ENCODE results near the gene ELK4. TPM values are rescaled to one million over a fixed set of nuclear protein-coding genes. Genes with fewer than 3 reads are reported as not detected.

Gene ELK4
- total and polyA plus RNA-seq, 2 of the 13 experiments (the other 11 are each of a cell fraction or from before 2014, with no cell fraction given) = 8.3 to 13.1 TPM

DNA sequence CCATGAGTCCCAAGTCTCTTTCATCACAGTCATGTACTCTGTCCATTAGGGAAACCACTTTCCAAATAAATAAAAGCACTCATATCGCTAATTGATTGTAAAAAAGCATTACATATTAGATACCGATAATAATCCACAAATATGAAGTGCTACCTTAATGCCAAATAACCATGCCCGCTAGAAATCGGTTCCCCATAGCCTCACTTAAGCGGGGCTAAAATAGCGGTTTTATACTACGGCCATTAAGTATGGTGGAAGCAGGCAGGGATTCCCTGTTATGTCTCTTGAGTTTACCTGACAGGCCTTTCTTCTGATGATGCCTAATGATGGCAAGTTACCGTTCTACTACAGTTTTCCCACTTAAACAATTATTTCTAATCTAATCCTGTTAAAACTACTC is 3.9 kb downstream of the ELK4 start:
- intact Hi-C loops (cut with micrococcal nuclease; ENCODE audit: unreplicated experiment) = no loop called here

DNA sequence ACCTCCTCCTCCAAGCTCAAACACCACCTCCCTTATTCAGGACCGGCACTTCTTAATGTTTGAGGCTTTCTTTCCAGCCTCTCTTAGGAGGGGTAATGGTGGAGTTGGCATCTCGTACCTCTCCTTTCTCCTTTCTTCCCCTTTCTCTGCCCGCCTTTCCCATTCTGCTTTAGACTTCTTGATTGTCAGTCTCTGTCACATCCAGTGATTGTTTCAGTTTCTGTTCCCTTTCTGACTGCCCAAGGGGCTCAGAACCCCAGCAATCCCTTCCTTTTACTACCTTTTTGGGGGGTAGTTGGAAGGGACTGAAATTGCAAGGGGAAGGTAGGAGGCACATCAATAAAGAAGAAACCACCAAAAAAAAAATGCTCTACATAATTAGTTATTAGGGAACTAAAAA is 5.6 kb downstream of the ELK4 start:
- no peak overlapping the region for H3K4me3 ChIP-seq (replicated peaks in 1 of 3; ENCODE audit: insufficient read depth in 1 of 3, low read depth in 2 of 3, low read length in 3 of 3)
- peaks cover 25% of the 10 kb centered on the region for H3K4me1 ChIP-seq (ENCODE audit: insufficient read depth, low read length)
- H3K27me3 ChIP-seq (ENCODE audit: control insufficient read depth in 1 of 2, insufficient read depth in 2 of 2, low read length in 2 of 2) = no peaks in the 10 kb centered on the region; a peak in 1 of 5 replicates
- ChIA-PET CTCF (ENCODE audit: low intra/inter-chr PET ratio, low total read pairs) (no interaction called here), POLR2A (no interaction called here)
- TF ChIP-seq, protein P1, sequence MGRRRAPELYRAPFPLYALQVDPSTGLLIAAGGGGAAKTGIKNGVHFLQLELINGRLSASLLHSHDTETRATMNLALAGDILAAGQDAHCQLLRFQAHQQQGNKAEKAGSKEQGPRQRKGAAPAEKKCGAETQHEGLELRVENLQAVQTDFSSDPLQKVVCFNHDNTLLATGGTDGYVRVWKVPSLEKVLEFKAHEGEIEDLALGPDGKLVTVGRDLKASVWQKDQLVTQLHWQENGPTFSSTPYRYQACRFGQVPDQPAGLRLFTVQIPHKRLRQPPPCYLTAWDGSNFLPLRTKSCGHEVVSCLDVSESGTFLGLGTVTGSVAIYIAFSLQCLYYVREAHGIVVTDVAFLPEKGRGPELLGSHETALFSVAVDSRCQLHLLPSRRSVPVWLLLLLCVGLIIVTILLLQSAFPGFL (CRISPR knock-in tag; IDR thresholded peaks at IDR 0.05) = no peak
- no peak for TF ChIP-seq ZNF598 (CRISPR knock-in tag; IDR thresholded peaks at IDR 0.05; ENCODE audit: borderline replicate concordance)
- H3K27ac ChIP-seq (ENCODE audit: extremely low read length, insufficient read depth, low read length) = no peak overlapping the region
- no peak overlapping the region for H3K9ac ChIP-seq (ENCODE audit: insufficient read depth, low read depth, low read length)
- intact Hi-C loops (cut with micrococcal nuclease; ENCODE audit: unreplicated experiment) = no loop called here
- 94% methylated on average over 3 of the region's 3 CpGs for WGBS (ENCODE audit: low lambda C conversion rate)
- ATAC-seq (no peak), DNase-seq (ENCODE audit: low spot score) (no peak), FAIRE-seq (no peak)
- peaks cover 65% of the 10 kb centered on the region for H3K79me2 ChIP-seq (ENCODE audit: insufficient read depth, low read length)
- peaks cover 13% of the 10 kb centered on the region for H4K20me1 ChIP-seq (ENCODE audit: insufficient read depth, low read length)
- peaks cover 4 to 36% of the 10 kb centered on the region in 2 experiments; a peak in 4 of 5 replicates for H3K36me3 ChIP-seq (replicated peaks in 1 of 2; ENCODE audit: control insufficient read depth in 1 of 2, insufficient read depth in 2 of 2, low read length in 2 of 2)
- H2AFZ ChIP-seq (ENCODE audit: low read length) = no peak overlapping the region
- no peaks in the 10 kb centered on the region for H3K9me3 ChIP-seq (ENCODE audit: low read length)
- H3K4me2 ChIP-seq (ENCODE audit: low read depth, low read length) = no peak overlapping the region
- no TSS peak for BruUV-seq (replicated peaks)
- in situ Hi-C loops (cut with HindIII; ENCODE audit: extremely low pct_ligation_motif_present, low pct_unique_long_range_greater_than_20kb) = no loop called here

More for the DNA sequence above, 3.9 kb downstream of the ELK4 start:
- no peak for ATAC-seq
- H3K27ac ChIP-seq (ENCODE audit: extremely low read length, insufficient read depth, low read length) = no peak overlapping the region
- H3K79me2 ChIP-seq (ENCODE audit: insufficient read depth, low read length) = peaks cover 65% of the 10 kb centered on the region
- no peak overlapping the region for H3K4me3 ChIP-seq (replicated peaks in 1 of 3; ENCODE audit: insufficient read depth in 1 of 3, low read depth in 2 of 3, low read length in 3 of 3)
- peaks cover 31% of the 10 kb centered on the region for H3K4me1 ChIP-seq (ENCODE audit: insufficient read depth, low read length)
- BruUV-seq (replicated peaks) = no TSS peak
- H3K36me3 ChIP-seq (replicated peaks in 1 of 2; ENCODE audit: control insufficient read depth in 1 of 2, insufficient read depth in 2 of 2, low read length in 2 of 2) = peaks cover 3 to 23% of the 10 kb centered on the region in 2 experiments; a peak in 3 of 5 replicates
- H3K9me3 ChIP-seq (ENCODE audit: low read length) = no peaks in the 10 kb centered on the region
- H3K27me3 ChIP-seq (ENCODE audit: control insufficient read depth in 1 of 2, insufficient read depth in 2 of 2, low read length in 2 of 2) = no peaks in the 10 kb centered on the region; a peak in 1 of 5 replicates
- in situ Hi-C loops (cut with HindIII; ENCODE audit: extremely low pct_ligation_motif_present, low pct_unique_long_range_greater_than_20kb) = no loop called here
- WGBS (ENCODE audit: low lambda C conversion rate) = 94% methylated on average over 8 of the region's 8 CpGs
- POLR2A ChIA-PET = no interaction called here
- TF ChIP-seq, protein P2, sequence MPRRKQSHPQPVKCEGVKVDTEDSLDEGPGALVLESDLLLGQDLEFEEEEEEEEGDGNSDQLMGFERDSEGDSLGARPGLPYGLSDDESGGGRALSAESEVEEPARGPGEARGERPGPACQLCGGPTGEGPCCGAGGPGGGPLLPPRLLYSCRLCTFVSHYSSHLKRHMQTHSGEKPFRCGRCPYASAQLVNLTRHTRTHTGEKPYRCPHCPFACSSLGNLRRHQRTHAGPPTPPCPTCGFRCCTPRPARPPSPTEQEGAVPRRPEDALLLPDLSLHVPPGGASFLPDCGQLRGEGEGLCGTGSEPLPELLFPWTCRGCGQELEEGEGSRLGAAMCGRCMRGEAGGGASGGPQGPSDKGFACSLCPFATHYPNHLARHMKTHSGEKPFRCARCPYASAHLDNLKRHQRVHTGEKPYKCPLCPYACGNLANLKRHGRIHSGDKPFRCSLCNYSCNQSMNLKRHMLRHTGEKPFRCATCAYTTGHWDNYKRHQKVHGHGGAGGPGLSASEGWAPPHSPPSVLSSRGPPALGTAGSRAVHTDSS (CRISPR knock-in tag; conservative IDR thresholded peaks at IDR 0.05) = no peak
- 0 out of 2 replicates have a peak, but pooled peaks have one; percentile 14 for TF ChIP-seq RBFOX2 (IDR thresholded peaks at IDR 0.05; ENCODE audit: low read depth, low read length)
- CTCF ChIA-PET (ENCODE audit: low intra/inter-chr PET ratio, low total read pairs) = no interaction called here
- peaks cover 13% of the 10 kb centered on the region for H4K20me1 ChIP-seq (ENCODE audit: insufficient read depth, low read length)
- DNase-seq (ENCODE audit: low spot score) = no peak
- no peak overlapping the region for H2AFZ ChIP-seq (ENCODE audit: low read length)
- H3K4me2 ChIP-seq (ENCODE audit: low read depth, low read length) = no peak overlapping the region
- no peak overlapping the region for H3K9ac ChIP-seq (ENCODE audit: insufficient read depth, low read depth, low read length)
- FAIRE-seq = no peak
